ENCODE measurements around the gene ERN1.

DNA sequence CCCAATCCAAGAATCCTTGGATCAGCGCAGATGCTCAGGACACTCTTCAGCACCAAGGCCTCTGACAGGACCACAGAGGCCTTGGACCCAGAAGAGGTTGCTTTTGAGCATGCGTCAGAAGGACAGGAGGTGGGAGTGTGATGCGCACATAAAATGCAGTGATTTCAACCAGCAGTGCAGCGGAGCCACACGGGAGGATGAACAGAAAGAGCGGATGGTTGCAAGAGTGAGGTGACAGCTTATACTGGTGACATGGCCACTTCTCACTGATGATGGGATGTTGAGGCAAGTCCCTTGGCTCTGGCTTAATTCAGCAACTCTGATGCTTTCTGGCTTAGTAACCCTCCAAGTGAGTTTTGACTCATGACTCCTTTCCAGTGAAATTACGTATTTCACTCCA, 25.2 kb upstream of the ERN1 start:
- no peak for TF ChIP-seq POLR2A (IDR thresholded peaks at IDR 0.05; ENCODE audit: low read depth, low read length)
- no peak for TF ChIP-seq POLR2AphosphoS5 (IDR thresholded peaks at IDR 0.05; ENCODE audit: low read depth, low read length)

Measured in GM12892 (cell line).